Karpas-422 (cell line): ENCODE results near the gene PIEZO1. TPM values are rescaled to one million over a fixed set of nuclear protein-coding genes. Genes with fewer than 3 reads are reported as not detected.

Experiments
- DNase-seq: peaks from one replicate; pipeline ENCODE4 v3.0.0-alpha.2; 2015
- H2AFZ ChIP-seq: fragments of 200-600 bp; sonication (generic); 2 replicates; pipeline ENCODE4 v1.6.1; 2014; ENCODE audit warnings: antibody characterized with exemption, low read length, mixed read lengths
- H3K27ac ChIP-seq: fragments of 200-600 bp; sonication (generic); 2 replicates; pipeline ENCODE4 v1.5.1; 2014; ENCODE audit warnings: mild to moderate bottlenecking, low read length, moderate library complexity
- H3K27me3 ChIP-seq: fragments of 200-600 bp; sonication (generic); 2 replicates; pipeline ENCODE4 v1.6.1; 2014; ENCODE audit warnings: low read length, mixed read lengths
- H3K36me3 ChIP-seq: fragments of 200-600 bp; sonication (generic); 2 replicates; pipeline ENCODE4 v1.6.1; 2014; ENCODE audit warnings: low read length, mixed read lengths; ENCODE audit not compliant: insufficient read depth
- H3K4me1 ChIP-seq: fragments of 200-600 bp; sonication (generic); 2 replicates; pipeline ENCODE4 v1.6.1; 2014; ENCODE audit warnings: mild to moderate bottlenecking, low read length, mixed read lengths
- H3K4me2 ChIP-seq: fragments of 200-600 bp; sonication (generic); 2 replicates; pipeline ENCODE4 v1.6.1; 2014; ENCODE audit warnings: low read length, low read depth, mild to moderate bottlenecking; ENCODE audit not compliant: poor library complexity, severe bottlenecking
- H3K4me3 ChIP-seq: fragments of 200-600 bp; sonication (generic); 2 replicates; pipeline ENCODE4 v1.5.1; 2014; ENCODE audit warnings: mild to moderate bottlenecking, antibody characterized with exemption, low read length, mixed read lengths
- H3K79me2 ChIP-seq: fragments of 200-600 bp; sonication (generic); 2 replicates; pipeline ENCODE4 v1.6.1; 2014; ENCODE audit warnings: mild to moderate bottlenecking, low read length, mixed read lengths
- H3K9ac ChIP-seq: fragments of 200-600 bp; sonication (generic); 2 replicates; pipeline ENCODE4 v1.6.0; 2014; ENCODE audit warnings: low read length
- H3K9me2 ChIP-seq: fragments of 200-600 bp; sonication (generic), shearing (Covaris generic); replicated peaks from 2 replicates; pipeline ENCODE4 v1.6.0; 2014; ENCODE audit warnings: mild to moderate bottlenecking, low read length, moderate library complexity; ENCODE audit not compliant: insufficient read depth
- H3K9me3 ChIP-seq: fragments of 300-700, 200-600 bp; sonication (generic); 2 replicates; pipeline ENCODE4 v1.6.1; 2014; ENCODE audit warnings: low read length, mixed read lengths
- H4K20me1 ChIP-seq: fragments of 200-600 bp; sonication (generic); 2 replicates; pipeline ENCODE4 v1.6.1; 2014; ENCODE audit warnings: mild to moderate bottlenecking, antibody characterized with exemption, low read length, low read depth; ENCODE audit not compliant: insufficient read depth
- total RNA-seq: library from RNA; depleted of rRNA; stranded (reverse); fragments of >200 nt; shearing (Covaris generic); gene quantifications from 2 replicates; pipeline ENCODE4 v1.2.3, GENCODE V29; 2014; ENCODE audit warnings: low replicate concordance

The PIEZO1 gene
- total RNA-seq, 1 experiment from 2014 or later: 1.8 TPM

- H3K4me1 ChIP-seq: no peaks in the 10 kb centered on the region
- no peak overlapping the region for H2AFZ ChIP-seq
- H3K27me3 ChIP-seq: no peaks in the 10 kb centered on the region
- H3K4me2 ChIP-seq: no peak overlapping the region
- no peak overlapping the region for H3K4me3 ChIP-seq
- H3K36me3 ChIP-seq: no peaks in the 10 kb centered on the region
- no peak for DNase-seq
- no peak overlapping the region for H3K27ac ChIP-seq
- H3K9me2 ChIP-seq: no peaks in the 10 kb centered on the region
- H3K9me3 ChIP-seq: no peaks in the 10 kb centered on the region
- H4K20me1 ChIP-seq: no peaks in the 10 kb centered on the region
- no peaks in the 10 kb centered on the region for H3K79me2 ChIP-seq
- H3K9ac ChIP-seq: no peak overlapping the region
Measured at GRCh38 chr16:88820385-88821025, 35.5 kb upstream of the PIEZO1 start.

GRCh38 chr16:88819126-88819525, 34.1 kb upstream of the PIEZO1 start:
- H3K9me3 ChIP-seq: no peaks in the 10 kb centered on the region
- H3K79me2 ChIP-seq: no peaks in the 10 kb centered on the region
- no peak overlapping the region for H3K9ac ChIP-seq
- no peaks in the 10 kb centered on the region for H4K20me1 ChIP-seq
- H3K9me2 ChIP-seq: no peaks in the 10 kb centered on the region
- DNase-seq: no peak
- no peak overlapping the region for H3K27ac ChIP-seq
- H3K4me2 ChIP-seq: no peak overlapping the region
- H3K4me1 ChIP-seq: no peaks in the 10 kb centered on the region
- no peaks in the 10 kb centered on the region for H3K27me3 ChIP-seq
- no peak overlapping the region for H3K4me3 ChIP-seq
- no peaks in the 10 kb centered on the region for H3K36me3 ChIP-seq
- H2AFZ ChIP-seq: no peak overlapping the region

- H3K36me3 ChIP-seq: no peaks in the 10 kb centered on the region
- no peaks in the 10 kb centered on the region for H3K9me3 ChIP-seq
- H3K4me1 ChIP-seq: no peaks in the 10 kb centered on the region
- no peaks in the 10 kb centered on the region for H3K79me2 ChIP-seq
- H3K9ac ChIP-seq: no peak overlapping the region
- H3K27me3 ChIP-seq: no peaks in the 10 kb centered on the region
- no peak overlapping the region for H2AFZ ChIP-seq
- H3K4me2 ChIP-seq: no peak overlapping the region
- H3K27ac ChIP-seq: no peak overlapping the region
- H4K20me1 ChIP-seq: 0 out of 2 replicates have a peak, but pooled peaks cover 6% of the 10 kb centered on the region
- H3K9me2 ChIP-seq: no peaks in the 10 kb centered on the region
- no peak for DNase-seq
- no peak overlapping the region for H3K4me3 ChIP-seq
Measured at GRCh38 chr16:88818575-88818874, 33.5 kb upstream of the PIEZO1 start.

- H3K4me2 ChIP-seq: no peak overlapping the region
- no peak for DNase-seq
Measured at GRCh38 chr16:88817785-88818574, 33.0 kb upstream of the PIEZO1 start.

GRCh38 chr16:88816736-88817535, 31.9 kb upstream of the PIEZO1 start:
- no peaks in the 10 kb centered on the region for H3K27me3 ChIP-seq
- no peak for DNase-seq
- no peaks in the 10 kb centered on the region for H3K79me2 ChIP-seq
- H3K9me3 ChIP-seq: peaks cover 3% of the 10 kb centered on the region
- no peak overlapping the region for H2AFZ ChIP-seq
- no peak overlapping the region for H3K4me2 ChIP-seq
- peaks cover 2% of the 10 kb centered on the region for H3K4me1 ChIP-seq
- no peak overlapping the region for H3K9ac ChIP-seq
- no peaks in the 10 kb centered on the region for H3K36me3 ChIP-seq
- no peak overlapping the region for H3K27ac ChIP-seq
- H3K4me3 ChIP-seq: no peak overlapping the region
- H3K9me2 ChIP-seq: no peaks in the 10 kb centered on the region
- H4K20me1 ChIP-seq: 0 out of 2 replicates have a peak, but pooled peaks cover 11% of the 10 kb centered on the region

More at GRCh38 chr16:88817785-88818574, 33.0 kb upstream of the PIEZO1 start:
- H3K36me3 ChIP-seq: no peaks in the 10 kb centered on the region
- H2AFZ ChIP-seq: no peak overlapping the region
- H3K79me2 ChIP-seq: no peaks in the 10 kb centered on the region
- H3K27ac ChIP-seq: no peak overlapping the region
- no peaks in the 10 kb centered on the region for H3K4me1 ChIP-seq
- H3K9me2 ChIP-seq: no peaks in the 10 kb centered on the region
- H3K4me3 ChIP-seq: no peak overlapping the region
- H3K27me3 ChIP-seq: no peaks in the 10 kb centered on the region
- 0 out of 2 replicates have a peak, but pooled peaks cover 6% of the 10 kb centered on the region for H4K20me1 ChIP-seq
- H3K9me3 ChIP-seq: no peaks in the 10 kb centered on the region
- no peak overlapping the region for H3K9ac ChIP-seq

GRCh38 chr16:88815901-88816589, 31.0 kb upstream of the PIEZO1 start:
- no peaks in the 10 kb centered on the region for H3K9me2 ChIP-seq
- peaks cover 3% of the 10 kb centered on the region for H3K9me3 ChIP-seq
- no peak overlapping the region for H3K4me2 ChIP-seq
- H3K79me2 ChIP-seq: peaks cover under 1% of the 10 kb centered on the region; the same call in 1 of the 2 replicates
- DNase-seq: peak; percentile 88
- no peaks in the 10 kb centered on the region for H3K36me3 ChIP-seq
- no peak overlapping the region for H2AFZ ChIP-seq
- no peak overlapping the region for H3K9ac ChIP-seq
- H4K20me1 ChIP-seq: 0 out of 2 replicates have a peak, but pooled peaks cover 11% of the 10 kb centered on the region
- H3K4me1 ChIP-seq: peaks cover 6% of the 10 kb centered on the region
- H3K27ac ChIP-seq: no peak overlapping the region
- no peak overlapping the region for H3K4me3 ChIP-seq
- no peaks in the 10 kb centered on the region for H3K27me3 ChIP-seq

GRCh38 chr16:88815227-88815626, 30.2 kb upstream of the PIEZO1 start:
- DNase-seq: peak; percentile 36
- Histone ChIP-seq H3K4me2 (no peak overlapping the region), H3K36me3 (peaks cover 2% of the 10 kb centered on the region; the same call in 1 of the 2 replicates), H3K9ac (no peak overlapping the region), H3K27me3 (no peaks in the 10 kb centered on the region), H3K4me1 (peaks cover 14% of the 10 kb centered on the region), H3K4me3 (no peak overlapping the region), H3K9me2 (no peaks in the 10 kb centered on the region), H2AFZ (no peak overlapping the region), H4K20me1 (peaks cover 19% of the 10 kb centered on the region; the same call in 1 of the 2 replicates), H3K79me2 (peaks cover 9% of the 10 kb centered on the region), H3K9me3 (peaks cover 3% of the 10 kb centered on the region), H3K27ac (no peak overlapping the region)
